DMS114 treated with DMSO at 0.1 percent for 48 hours (cell line): Measurements from ENCODE around the gene NAT8.
A peak's percentile ranks its signal among the peaks of the same experiment; 100 is the strongest.
"Not testable (repeated sequence)": the region's sequence is repeated elsewhere in the genome, so short reads cannot be mapped to it uniquely, and the experiment has no call there.

Experiments used
- DNase-seq: peaks from one replicate; lab custom pipeline; 2025; ENCODE audit not compliant: unreplicated experiment; lab: John Stamatoyannopoulos, UW

Gene NAT8

GRCh38 chr2:73642338-73643018 is at the start of gene NAT8:
Gene NAT8 (minus strand): TSS chr2:73642422. CDS start chr2:73641628, 794 bp downstream.
- no peak for DNase-seq

GRCh38 chr2:73690372-73691088 is 48.3 kb upstream of the NAT8 start:
- not testable (repeated sequence) for DNase-seq

- DNase-seq: not testable (repeated sequence)
Observed at GRCh38 chr2:73688494-73688893, 46.3 kb upstream of the NAT8 start.

- DNase-seq: no peak
Observed at GRCh38 chr2:73685764-73686438, 43.7 kb upstream of the NAT8 start.

GRCh38 chr2:73684905-73685304 is 42.7 kb upstream of the NAT8 start:
- DNase-seq: not testable (repeated sequence)

GRCh38 chr2:73684325-73684724 is 42.1 kb upstream of the NAT8 start:
- DNase-seq: not testable (repeated sequence)

- DNase-seq: peak; percentile 37
Observed at GRCh38 chr2:73679951-73680571, 37.8 kb upstream of the NAT8 start.

GRCh38 chr2:73679237-73679636 is 37.0 kb upstream of the NAT8 start:
- not testable (repeated sequence) for DNase-seq

GRCh38 chr2:73678008-73678407 is 35.8 kb upstream of the NAT8 start:
- DNase-seq: not testable (repeated sequence)

- not testable (repeated sequence) for DNase-seq
Observed at GRCh38 chr2:73676211-73676610, 34.0 kb upstream of the NAT8 start.

GRCh38 chr2:73674696-73675157 is 32.5 kb upstream of the NAT8 start:
- not testable (repeated sequence) for DNase-seq

GRCh38 chr2:73669976-73670375 is 27.8 kb upstream of the NAT8 start:
- DNase-seq: not testable (repeated sequence)

- DNase-seq: not testable (repeated sequence)
Observed at GRCh38 chr2:73667239-73667638, 25.0 kb upstream of the NAT8 start.

GRCh38 chr2:73654175-73654574 is 12.0 kb upstream of the NAT8 start:
- DNase-seq: no peak

- no peak for DNase-seq
Observed at GRCh38 chr2:73652348-73652747, 10.1 kb upstream of the NAT8 start.

GRCh38 chr2:73651591-73652230 is 9.5 kb upstream of the NAT8 start:
- DNase-seq: no peak

- not testable (repeated sequence) for DNase-seq
Observed at GRCh38 chr2:73647690-73648089, 5.5 kb upstream of the NAT8 start.

GRCh38 chr2:73641767-73642062 is 507 bp downstream of the NAT8 start:
- DNase-seq: no peak

GRCh38 chr2:73640946-73641766 is 1.1 kb downstream of the NAT8 start:
- DNase-seq: no peak

GRCh38 chr2:73640511-73640911 is 1.7 kb downstream of the NAT8 start:
- no peak for DNase-seq
